IPS-NIHi11 (cell line): ENCODE data around the gene RASA3.
"Not testable (repeated sequence)": the region's sequence is repeated elsewhere in the genome, so short reads cannot be mapped to it uniquely, and the experiment has no call there.

Experiments used
- DNase-seq: peaks from one replicate; pipeline ENCODE4 v3.0.0; 2012; ENCODE audit warnings: mixed read lengths, low spot score

RASA3 gene

GRCh38 chr13:114127473-114128347 lies 4.7 kb downstream of the RASA3 start:
- no peak for DNase-seq

- DNase-seq = no peak
Measured at GRCh38 chr13:114126789-114127472, 5.5 kb downstream of the RASA3 start.

- DNase-seq = not testable (repeated sequence)
Measured at GRCh38 chr13:114126086-114126485, 6.3 kb downstream of the RASA3 start.

GRCh38 chr13:114125589-114125988 lies 6.8 kb downstream of the RASA3 start:
- no peak for DNase-seq

- no peak for DNase-seq
Measured at GRCh38 chr13:114124921-114125320, 7.5 kb downstream of the RASA3 start.

GRCh38 chr13:114124431-114124830 lies 8.0 kb downstream of the RASA3 start:
- no peak for DNase-seq

GRCh38 chr13:114123876-114124275 lies 8.5 kb downstream of the RASA3 start:
- no peak for DNase-seq

- no peak for DNase-seq
Measured at GRCh38 chr13:114123448-114123847, 9.0 kb downstream of the RASA3 start.

- DNase-seq = no peak
Measured at GRCh38 chr13:114122591-114123211, 9.7 kb downstream of the RASA3 start.

- DNase-seq = no peak
Measured at GRCh38 chr13:114122127-114122511, 10.3 kb downstream of the RASA3 start.

GRCh38 chr13:114121496-114122126 lies 10.8 kb downstream of the RASA3 start:
- DNase-seq = no peak

GRCh38 chr13:114121031-114121430 lies 11.4 kb downstream of the RASA3 start:
- DNase-seq = no peak

- no peak for DNase-seq
Measured at GRCh38 chr13:114120591-114121011, 11.8 kb downstream of the RASA3 start.

GRCh38 chr13:114119196-114119595 lies 13.2 kb downstream of the RASA3 start:
- DNase-seq = peak; percentile 69

GRCh38 chr13:114118511-114119123 lies 13.8 kb downstream of the RASA3 start:
- DNase-seq = no peak

- DNase-seq = no peak
Measured at GRCh38 chr13:114118086-114118485, 14.3 kb downstream of the RASA3 start.

- DNase-seq = not testable (repeated sequence)
Measured at GRCh38 chr13:114117341-114117874, 15.0 kb downstream of the RASA3 start.

GRCh38 chr13:114116734-114117133 lies 15.7 kb downstream of the RASA3 start:
- DNase-seq = no peak

- no peak for DNase-seq
Measured at GRCh38 chr13:114115796-114116195, 16.6 kb downstream of the RASA3 start.

GRCh38 chr13:114115191-114115671 lies 17.2 kb downstream of the RASA3 start:
- no peak for DNase-seq

GRCh38 chr13:114114666-114115065 lies 17.8 kb downstream of the RASA3 start:
- not testable (repeated sequence) for DNase-seq
